HG03060 (cell line): ENCODE data around the gene PIR.

Experiments used
- ATAC-seq: cut with Tn5 transposase; IDR thresholded peaks from one replicate; pipeline ENCODE4 v1.9.1; 2021; ENCODE audit warnings: low read depth, moderate number of reproducible peaks; ENCODE audit not compliant: unreplicated experiment

PIR gene

DNA sequence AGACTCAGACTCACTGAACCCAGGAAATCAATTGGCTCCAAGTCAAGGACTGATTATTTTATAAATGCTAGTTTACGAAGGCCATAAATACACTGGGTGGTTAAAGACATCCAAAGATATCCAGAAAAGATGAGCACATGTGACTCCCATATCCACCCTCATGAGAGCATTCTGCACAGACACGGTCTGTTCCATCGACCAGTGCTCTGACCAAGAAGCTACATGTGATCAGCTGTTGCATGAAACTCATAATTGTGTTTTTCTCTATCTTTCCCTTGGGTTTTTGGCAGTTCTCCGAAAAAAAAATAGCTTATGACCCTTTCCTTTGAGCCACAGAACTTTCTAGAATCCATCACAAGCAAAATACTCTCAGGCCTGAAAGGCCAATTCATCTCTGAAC, 2.7 kb upstream of the PIR start:
- no peak for ATAC-seq

DNA sequence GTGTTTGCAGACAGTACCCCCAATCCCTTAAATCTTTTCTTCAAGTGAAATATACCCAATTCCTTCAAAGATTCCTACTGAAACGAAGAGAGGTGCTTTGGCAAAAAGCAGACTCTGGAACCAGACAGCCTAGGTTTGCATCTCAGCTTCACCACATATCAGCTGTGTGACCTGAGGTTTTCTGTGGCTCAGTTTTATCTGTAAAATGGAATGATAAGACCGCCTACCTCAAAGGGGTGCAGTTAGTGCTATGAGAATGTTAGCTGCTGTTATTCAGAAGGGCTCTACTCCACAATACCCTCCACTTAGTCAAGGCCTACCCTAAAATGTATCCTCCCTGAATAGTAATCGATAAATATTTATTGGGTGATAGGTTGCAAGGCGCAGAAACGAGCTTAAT, 664 bp downstream of the PIR start:
- no peak for ATAC-seq

DNA sequence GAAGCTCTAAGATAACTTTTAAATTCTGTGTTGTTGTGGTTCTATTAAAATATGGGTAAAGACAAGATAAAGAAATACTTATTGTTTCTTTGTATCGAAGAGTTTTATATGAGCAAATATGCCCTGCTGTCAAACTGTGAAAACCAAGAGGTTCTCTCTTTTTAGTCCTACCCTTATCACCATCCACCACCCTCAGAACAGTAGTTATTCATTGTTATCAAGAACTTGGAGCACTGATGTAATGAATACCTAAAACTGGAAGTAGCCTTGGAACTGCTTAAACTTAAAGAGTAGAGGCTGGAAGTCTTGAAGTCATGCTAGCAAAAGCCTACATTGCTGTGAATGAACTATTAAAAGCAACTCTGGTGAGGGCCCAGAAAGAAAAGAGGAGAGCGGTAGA, 9.2 kb downstream of the PIR start:
- no peak for ATAC-seq

DNA sequence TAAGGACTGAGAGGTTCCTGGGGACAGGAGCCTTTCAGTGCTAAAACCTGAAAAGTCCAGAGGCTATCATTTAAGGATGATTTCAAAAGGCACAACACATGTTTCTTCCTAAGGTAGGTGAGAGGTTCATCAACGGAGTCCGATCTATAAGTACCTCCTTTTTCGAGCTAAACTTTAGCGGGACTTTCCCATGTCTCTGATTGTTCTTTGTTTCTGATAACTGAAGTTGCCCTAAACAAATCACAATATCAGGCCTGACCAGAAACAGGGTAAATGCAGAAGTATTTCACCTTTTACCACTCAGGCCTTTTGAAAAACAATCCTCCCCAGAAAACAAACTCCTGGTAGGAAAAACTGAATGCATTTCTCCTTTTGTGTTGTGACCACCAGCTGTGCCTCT, 17.6 kb downstream of the PIR start:
- no peak for ATAC-seq

DNA sequence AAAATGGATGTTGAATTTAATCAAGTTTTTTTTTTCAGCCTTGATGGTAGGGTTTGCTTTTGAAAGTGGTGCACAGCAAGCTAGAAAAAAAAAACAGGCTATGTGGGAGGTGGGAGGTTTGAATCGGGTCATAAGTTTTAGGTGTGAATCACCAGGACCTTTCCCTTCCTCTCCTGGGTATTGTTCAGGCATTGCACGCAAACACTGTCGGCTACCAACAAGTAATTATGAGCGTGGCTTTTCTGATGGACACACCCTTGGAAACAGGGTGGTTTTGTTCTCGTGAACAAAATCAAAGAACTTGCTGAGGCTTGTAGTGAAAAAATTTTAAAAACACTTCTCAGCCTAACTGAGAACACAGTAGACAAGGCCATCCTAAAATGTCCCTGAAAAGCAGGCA, 18.1 kb downstream of the PIR start:
- no peak for ATAC-seq

DNA sequence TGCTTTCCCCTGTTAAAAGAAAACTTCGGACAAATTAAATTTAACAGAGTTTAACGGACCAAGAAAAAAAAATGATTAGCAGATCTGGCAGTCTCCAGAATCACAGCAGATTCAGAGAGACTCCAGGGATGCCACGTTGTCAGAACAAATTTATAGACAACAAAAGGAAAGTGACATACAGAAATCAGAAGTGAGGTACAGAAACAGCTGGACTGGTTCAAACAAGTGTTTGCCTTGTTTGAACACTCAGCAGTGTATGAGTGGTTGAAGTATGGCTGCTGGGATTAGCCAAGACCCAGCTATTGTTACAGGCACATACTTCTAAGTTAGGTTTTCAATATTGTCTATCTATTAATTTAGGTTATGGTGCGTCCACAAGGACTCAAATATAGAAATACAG, 19.1 kb downstream of the PIR start:
- ATAC-seq = no peak

DNA sequence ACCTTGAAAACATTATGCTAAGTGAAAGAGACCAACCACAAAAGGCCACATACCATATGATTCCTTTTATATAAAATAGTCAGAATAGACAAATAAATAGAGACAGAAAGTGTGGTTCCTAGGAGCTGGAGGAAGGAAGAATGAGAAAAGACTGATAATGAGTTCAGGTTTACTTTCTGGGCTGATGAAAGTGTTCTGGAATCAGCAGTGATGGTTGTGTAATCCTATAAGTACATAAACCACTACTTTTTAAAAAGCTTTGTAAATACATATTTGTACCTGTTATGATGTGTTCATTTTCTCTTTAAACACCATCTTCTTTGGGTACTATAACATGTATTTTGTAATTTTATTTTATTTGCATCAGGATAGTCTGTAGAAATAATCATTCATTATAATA, 20.6 kb downstream of the PIR start:
- no peak for ATAC-seq

DNA sequence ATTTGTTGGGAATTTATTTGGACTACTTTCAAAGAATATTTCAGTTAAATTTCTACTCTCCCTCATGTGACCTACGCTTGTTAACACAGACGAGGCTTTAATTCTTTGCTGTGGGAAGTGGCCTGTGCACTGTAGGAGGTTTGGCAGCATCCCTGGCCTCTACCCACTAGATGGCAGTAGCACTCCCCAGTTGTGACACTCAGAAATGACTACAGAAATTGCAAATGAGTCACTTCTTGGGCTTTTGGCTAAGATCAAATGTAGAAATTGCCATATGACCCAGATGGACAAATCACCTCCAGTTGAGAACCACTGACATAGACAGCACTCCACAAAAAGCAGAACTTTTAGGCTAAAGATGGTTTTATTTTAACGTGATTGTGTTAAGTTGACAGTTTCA, 22.1 kb downstream of the PIR start:
- peak; percentile 47 for ATAC-seq

DNA sequence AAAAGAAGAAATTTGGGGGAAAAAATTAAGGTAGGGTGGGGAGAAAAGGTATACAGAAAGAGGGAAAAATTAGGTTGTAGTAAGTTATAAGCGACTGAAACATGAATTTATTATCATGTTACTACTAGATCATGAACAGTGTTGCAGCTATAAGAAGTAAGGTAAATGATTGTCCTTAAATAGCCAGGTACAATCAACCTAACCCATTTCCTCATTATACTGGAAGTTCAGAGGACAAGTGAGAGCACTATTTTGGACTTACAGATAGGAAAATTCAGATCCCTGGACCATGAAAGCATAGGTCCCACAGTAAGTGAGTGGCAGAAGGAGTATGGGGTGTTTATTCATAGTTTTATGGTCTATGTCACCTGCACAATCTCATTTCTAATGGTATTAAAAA, 23.5 kb downstream of the PIR start:
- ATAC-seq = no peak

DNA sequence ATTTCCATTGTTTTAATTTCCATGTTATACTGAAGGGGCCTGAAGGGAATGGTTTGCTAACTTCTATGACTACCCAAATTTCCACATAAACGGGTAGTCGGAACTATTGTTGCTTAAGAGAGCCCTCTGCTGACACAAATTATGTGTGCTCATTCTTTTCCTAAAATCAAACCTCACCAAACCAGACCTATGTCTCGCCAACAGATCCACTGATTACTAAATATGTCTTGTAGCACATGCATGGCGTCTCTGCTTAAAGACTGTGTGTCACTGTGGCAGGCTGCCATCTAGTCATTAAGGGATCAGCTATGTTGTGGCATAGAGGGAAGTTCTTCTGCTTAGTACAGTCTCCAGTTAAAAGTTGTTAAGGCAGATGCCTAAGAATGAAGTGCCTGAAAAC, 25.1 kb downstream of the PIR start:
- ATAC-seq = no peak

DNA sequence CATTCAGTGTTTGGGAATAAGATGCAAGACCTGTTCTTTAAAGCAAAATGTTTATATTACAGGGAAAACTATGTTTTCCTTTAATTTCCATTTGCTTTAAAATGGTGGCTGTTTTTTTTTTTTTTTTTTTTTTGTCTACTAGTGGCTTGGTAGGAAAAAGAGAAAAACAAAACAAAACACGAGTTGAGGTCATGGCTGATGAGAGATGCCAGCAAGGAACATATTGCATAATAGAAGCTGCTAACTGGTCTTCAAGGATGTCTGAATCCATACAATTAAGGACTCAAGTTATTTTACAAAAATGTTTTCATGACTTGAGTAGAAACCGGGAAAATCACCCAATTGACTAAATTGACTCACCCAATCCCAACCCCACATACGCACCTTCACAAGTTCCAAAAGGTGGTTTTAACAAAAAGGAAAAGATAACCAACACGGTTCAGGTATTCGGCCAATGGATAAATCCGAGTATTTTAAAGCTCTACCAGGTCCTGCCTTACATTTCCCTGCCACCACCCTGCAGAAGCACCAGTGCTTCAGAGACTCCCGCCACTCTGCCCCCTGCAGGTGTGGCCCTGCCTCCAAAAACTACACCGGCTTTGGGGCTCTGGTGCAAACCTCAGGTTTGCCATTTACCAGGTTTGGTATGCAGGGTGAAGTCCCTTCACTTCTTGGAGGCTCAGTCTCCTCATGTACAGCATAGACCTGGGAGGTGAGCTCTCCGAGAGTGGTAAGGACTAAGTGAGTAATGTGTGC, 27.1 kb downstream of the PIR start:
- ATAC-seq = no peak

DNA sequence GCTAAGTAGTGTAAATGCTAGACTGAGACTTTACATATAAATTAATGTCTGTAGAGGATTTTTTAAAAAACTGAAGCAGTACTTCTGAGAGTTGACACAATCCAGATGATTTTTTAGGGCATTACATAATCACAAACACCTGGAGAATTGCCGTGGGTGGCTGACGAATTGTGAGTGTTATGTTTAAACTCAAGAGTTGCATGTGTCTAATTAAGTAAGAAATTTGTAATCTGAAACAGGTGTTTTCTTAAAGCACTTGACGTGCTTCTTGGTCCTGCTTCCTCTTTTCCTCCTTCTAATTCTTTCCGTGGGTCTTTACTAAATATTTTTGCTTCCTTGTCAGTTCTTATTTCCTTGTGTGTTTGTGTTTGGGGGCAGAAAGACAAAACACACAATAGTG, 27.8 kb downstream of the PIR start:
- peak; percentile 44 for ATAC-seq

DNA sequence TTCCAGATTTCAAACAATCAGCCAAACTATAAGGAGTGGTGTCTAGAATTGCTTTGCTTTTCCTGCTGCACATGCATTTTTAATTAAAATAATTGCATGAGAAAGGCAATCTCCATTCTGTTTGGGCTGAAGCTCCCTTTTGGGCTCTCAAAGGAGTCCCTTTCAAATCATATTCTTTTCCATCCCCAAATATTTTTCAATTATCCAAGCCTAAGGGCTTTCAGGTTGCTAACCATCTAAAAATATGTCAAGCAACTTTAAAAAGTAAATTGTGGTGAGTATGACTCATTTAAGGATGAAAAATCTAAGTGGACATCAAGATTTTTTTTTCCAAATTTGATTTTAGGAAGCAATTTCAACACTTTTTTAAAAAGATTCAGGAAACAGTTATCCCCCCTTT, 28.4 kb downstream of the PIR start:
- ATAC-seq = no peak

DNA sequence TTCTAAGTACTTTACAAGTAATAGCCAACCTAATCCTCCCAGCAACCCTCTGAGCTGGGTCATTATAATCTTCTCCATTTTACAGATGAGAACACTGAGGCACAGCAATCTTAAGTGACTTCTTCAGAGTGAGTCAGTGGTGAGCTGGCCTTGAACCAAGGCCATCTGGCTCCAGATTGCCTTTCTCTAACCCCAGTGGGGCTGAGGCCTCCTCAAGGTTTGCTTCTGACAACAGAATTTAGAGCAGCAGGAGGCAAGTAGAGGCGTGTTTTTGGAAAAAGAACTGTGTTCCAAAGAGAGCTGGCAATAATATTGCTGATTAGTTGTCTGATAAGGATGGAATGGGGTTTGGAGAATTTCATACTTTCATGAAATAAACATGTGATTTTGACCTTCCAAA, 41.2 kb downstream of the PIR start:
- ATAC-seq = no peak

DNA sequence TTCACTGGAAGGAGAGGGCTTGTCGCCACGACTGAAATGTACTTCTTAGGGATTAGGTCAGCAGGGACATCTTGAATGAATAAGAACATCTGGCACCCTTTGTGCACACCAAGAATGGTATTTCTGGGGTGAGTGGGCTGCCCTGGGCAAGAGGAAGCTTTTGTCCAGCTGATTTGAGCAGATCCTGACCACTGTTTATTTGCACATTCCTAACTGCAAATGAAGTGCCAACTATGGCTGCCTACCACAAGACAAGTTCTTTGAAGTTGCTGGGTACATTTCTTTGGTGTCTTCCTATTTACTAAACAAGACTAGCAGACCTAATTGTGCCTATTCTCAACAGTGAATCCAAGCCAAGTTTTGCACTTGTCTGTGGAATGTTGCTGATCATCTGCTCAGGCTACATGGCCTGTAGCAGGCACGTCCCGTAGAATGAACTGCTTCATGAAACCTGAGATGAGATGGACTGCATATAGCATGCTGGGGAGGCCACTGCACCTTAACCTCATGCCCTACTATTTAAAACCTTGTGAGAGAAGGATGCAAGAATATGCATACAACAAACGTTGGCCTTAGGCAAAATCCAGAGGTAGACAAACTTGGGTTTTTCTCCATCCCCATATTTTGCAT, 45.0 kb downstream of the PIR start:
- ATAC-seq = no peak

DNA sequence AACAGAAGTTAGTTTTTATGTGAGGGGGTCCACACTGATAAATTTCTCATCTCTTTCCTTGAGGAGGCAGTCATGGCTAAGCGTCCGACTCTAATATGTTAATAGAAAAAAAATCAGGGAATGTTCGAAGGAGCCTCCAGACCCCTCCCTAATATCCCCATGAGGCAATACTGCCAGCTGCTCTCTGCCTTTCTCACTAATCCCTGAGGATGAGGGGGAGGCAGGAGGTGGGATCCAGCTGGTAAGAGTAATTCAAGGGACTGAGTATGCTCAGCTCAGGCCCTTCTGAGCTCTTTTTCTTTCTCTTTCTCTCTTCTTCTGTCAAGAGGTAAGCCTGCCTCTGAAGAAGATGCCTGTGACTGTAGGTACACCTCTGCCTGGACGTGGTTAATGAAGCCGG, 51.7 kb downstream of the PIR start:
- ATAC-seq = no peak

DNA sequence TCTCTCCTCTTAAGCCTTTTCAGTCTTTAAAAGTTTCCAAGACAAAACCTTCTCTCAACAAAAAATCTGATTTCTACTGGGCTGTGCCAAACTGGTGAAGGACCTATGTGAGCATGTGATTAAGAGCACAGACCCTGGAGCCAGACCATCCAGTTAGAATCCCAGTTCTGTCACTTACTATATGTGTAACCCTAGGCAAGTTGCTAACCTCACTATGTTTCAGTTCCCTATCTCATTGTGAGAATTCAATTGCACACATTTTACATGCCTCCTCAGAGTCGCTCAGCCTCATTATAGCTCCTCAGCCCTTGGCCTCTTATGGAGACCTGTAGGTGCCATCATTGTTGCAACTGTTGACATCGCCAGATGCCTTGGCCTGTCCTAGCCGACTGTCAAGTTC, 54.8 kb downstream of the PIR start:
- no peak for ATAC-seq

DNA sequence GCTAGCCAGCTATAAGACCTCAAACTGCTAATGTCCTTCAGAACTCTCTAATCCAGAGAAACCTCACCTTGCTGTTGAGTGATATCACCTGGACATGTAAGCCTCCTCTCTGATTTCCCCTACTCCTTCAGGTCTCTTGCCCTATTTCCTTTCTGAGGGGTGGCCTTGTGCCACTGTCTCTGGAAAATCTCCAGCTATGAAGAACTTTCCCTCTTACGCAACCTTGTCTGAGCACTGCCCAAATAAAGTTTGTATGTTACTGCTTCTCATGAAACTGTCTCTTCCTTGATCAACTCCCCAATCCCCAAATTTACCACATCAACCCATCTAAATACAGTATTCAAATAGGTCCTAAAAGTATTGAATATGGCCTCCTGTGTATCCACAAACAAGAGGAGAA, 55.4 kb downstream of the PIR start:
- ATAC-seq = no peak

DNA sequence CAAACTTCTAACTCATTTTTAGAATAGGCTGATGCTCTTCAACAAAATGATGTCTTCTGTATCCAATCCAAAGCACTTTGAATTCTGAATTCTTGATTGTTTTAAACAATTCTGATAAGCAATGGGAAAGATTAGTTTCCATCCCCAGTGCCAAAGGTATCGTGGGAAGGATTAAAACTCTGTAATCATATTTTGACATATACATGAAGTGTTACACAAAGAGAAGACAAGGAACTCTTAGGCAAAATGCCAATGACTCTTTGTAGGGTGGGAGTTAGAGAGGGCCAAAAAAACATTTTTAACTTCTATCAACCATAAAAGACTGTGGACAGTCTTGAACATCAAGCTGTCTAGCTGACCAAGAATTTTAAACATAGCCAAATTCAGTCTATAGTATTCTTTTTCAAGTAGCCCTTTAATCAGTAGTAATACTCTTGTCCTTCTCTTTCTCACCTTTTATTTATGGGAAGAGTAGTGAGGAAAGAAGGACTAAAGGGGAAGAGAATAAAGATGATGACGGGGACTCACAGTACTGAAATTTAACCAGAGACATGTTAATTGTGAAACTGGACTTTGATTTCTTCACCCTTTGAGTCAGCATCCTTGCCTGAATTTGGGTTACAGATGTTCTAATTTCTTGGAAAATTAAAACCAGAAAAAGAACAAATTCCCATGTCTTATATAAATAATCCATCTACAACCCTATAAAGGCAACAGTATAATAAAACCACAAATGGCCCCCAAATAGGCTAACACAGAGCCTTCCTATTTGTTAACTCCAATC, 57.1 kb downstream of the PIR start:
- ATAC-seq = no peak

DNA sequence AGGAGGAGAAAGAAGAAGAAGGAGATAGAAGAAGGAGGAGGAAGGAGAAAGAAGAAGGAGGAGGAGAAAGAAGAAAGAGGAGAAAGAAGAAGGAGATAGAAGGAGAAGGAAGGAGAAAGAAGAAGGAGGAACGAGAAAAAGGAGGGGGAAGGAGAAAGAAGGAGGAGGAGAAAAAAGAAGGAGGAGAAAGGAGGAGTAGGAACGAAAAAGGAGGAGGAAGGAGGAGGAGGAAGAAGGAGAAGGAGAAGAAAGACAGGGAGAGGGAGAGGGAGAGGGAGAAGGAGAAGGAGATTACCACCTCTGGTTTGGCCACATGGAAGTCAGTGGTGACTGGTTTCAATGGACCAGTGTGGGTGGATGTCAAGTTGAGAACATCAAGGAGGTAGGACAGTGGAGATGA, 58.9 kb downstream of the PIR start:
- ATAC-seq = no peak

DNA sequence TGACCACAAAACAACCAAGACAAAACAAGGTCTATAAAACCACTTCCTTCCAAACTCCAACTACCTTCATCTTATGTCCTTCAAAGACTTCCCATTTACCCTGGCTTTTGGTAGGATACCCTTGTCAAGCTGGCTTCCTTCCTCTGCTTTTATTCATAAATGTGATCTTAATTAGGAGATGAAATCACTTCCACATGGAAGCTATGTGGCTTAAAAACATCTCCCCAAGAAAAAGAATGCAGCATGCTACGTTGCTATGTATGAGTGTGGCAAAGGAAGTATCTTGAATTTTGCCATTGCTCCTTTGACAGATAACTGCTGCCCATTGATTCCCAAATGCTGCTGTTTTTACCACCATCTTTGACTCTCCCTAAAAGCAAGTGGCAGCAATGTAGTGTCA, 62.5 kb downstream of the PIR start:
- no peak for ATAC-seq

DNA sequence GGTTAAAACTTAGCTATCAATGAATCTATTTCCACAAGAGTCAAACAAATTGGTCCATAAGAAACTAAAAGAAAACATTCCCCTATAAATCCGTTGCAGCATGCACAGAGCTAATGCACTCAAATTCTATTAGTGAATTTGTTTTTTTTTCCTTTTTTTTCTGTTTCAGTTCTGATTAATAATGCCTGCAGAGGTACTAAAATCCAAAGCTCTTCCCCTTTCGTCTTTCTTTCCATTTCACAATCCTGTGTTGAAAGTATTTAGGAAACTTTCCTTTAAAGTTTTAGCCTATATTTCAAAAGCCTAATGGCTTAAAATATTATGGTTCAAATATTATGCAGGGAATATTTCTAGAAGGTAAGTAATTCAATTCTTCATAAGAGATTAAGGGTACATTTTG, 63.1 kb downstream of the PIR start:
- no peak for ATAC-seq
